ENCODE results near the gene FARP1.

- TF ChIP-seq CTCF (IDR thresholded peaks at IDR 0.05): no peak
- TF ChIP-seq POLR2A (IDR thresholded peaks at IDR 0.05): no peak
These were observed 319.5 kb downstream of the FARP1 start for GRCh38 chr13:98462241-98462882.
